Lower leg skin (tissue), 3 donors: Measurements from ENCODE around the gene IL12RB2.

Experiments
- CTCF ChIP-seq, 3 donors: fragments of 450-650 bp; IDR thresholded peaks; one replicate each; pipeline ENCODE4 v1.5.1; 2016; ENCODE audit warnings: antibody characterized with exemption in 3 of 3, mild to moderate bottlenecking in 3 of 3, moderate library complexity in 2 of 3
- POLR2A ChIP-seq, 2 donors: fragments of 450-650 bp; IDR thresholded peaks; one replicate each; pipeline ENCODE4 v1.6.1; 2016 to 2017; ENCODE audit warnings: antibody characterized with exemption in 2 of 2, mild to moderate bottlenecking in 1 of 2, moderate library complexity in 1 of 2

GRCh38 chr1:67299296-67299695, 8.4 kb upstream of the IL12RB2 start:
- TF ChIP-seq CTCF (IDR thresholded peaks at IDR 0.05) (no peak), POLR2A (IDR thresholded peaks at IDR 0.05) (no peak)
